IPS-15b (cell line): ENCODE data around the gene ZBTB25.

Experiments
- H3K27me3 ChIP-seq: one replicate; pipeline ENCODE4 v1.6.1; 2013; ENCODE audit warnings: low read length; ENCODE audit not compliant: control insufficient read depth, insufficient read depth
- H3K36me3 ChIP-seq: one replicate; pipeline ENCODE4 v1.6.1; 2013; ENCODE audit warnings: low read length; ENCODE audit not compliant: control insufficient read depth, insufficient read depth
- H3K4me1 ChIP-seq: one replicate; pipeline ENCODE4 v1.6.1; 2013; ENCODE audit warnings: mild to moderate bottlenecking, low read length; ENCODE audit not compliant: control insufficient read depth, insufficient read depth
- H3K4me3 ChIP-seq: one replicate; pipeline ENCODE4 v1.5.1; 2013; ENCODE audit warnings: low read depth, low read length
- H3K9ac ChIP-seq: one replicate; pipeline ENCODE4 v1.6.1; 2013; ENCODE audit warnings: low read depth, mild to moderate bottlenecking, low read length
- H3K9me3 ChIP-seq: one replicate; pipeline ENCODE4 v1.6.1; 2013; ENCODE audit warnings: mild to moderate bottlenecking, low read length; ENCODE audit not compliant: control insufficient read depth, insufficient read depth

Gene ZBTB25

DNA sequence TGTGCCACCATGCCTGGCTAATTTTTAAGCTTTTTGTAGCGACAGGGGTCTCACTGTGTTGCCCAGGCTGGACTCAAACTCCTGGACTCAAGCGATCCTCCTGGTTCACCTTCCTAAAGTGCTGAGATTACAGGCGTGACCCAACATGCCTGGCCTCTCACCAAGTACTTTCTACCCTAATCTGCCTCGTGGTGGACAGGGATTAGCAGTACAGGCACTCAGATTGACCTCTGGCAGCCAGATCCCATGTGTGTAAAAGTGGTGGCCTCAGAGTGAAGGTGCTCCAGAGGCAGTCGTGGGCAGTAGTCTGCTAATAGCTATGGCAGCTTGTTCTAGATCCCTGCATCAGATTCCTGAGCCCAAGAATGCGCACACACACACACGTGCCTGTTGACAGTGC is 84.6 kb downstream of the ZBTB25 start:
- Histone ChIP-seq H3K4me1 (no peaks in the 10 kb centered on the region), H3K27me3 (no peaks in the 10 kb centered on the region), H3K4me3 (no peak overlapping the region), H3K9ac (no peak overlapping the region), H3K36me3 (peaks cover 55% of the 10 kb centered on the region), H3K9me3 (no peaks in the 10 kb centered on the region)

DNA sequence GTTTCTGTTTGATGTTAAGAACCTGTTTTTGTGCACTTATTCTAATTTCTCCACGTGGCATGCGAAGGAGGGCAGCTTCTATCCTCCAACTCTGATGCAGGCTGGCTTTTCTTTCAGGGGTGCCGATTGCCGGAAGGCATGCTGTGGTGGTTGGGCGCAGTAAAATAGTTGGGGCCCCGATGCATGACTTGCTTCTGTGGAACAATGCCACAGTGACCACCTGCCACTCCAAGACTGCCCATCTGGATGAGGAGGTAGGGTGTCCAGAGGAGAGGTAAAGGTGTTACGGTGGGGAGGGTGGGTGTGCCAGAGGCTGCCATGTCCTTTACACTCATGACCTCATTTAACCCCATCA is 85.9 kb downstream of the ZBTB25 start:
- no peaks in the 10 kb centered on the region for H3K9me3 ChIP-seq
- H3K27me3 ChIP-seq = no peaks in the 10 kb centered on the region
- H3K4me1 ChIP-seq = no peaks in the 10 kb centered on the region
- peaks cover 56% of the 10 kb centered on the region for H3K36me3 ChIP-seq
- H3K4me3 ChIP-seq = no peak overlapping the region
- H3K9ac ChIP-seq = no peak overlapping the region

DNA sequence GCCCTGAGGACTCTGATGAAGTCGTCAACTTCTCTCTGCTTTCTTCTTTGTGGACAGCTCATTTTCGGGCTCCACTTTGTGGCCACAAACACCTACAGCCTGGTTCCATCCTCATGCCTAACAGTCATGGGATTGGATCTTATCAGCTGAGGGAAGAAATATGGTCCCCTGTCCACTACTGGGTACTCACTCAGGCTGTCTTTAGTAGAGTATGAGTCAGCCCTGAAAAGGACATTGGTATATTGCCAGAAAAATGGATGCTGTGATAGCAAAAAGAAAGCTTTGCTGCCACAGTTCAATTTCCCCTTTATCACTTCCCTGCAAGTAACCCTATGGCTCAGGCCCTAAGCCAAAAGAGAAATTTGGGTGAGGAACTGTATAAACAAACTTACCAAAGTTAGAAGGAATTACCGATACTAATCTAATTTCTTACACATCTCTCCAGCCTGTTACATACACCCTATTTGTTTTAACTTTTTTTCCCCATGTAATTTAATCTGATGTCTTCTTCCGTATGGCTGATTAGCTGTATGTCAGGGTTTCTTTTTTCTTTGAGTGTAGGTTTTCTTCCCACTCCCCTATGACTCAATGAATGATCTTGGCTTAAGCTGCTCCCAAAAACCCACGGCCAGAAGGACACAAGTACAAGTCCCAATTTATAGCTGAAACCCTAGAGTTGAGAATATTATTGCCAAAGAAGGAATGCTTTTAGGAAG is 86.4 kb downstream of the ZBTB25 start:
- no peaks in the 10 kb centered on the region for H3K27me3 ChIP-seq
- peaks cover 54% of the 10 kb centered on the region for H3K36me3 ChIP-seq
- no peak overlapping the region for H3K9ac ChIP-seq

DNA sequence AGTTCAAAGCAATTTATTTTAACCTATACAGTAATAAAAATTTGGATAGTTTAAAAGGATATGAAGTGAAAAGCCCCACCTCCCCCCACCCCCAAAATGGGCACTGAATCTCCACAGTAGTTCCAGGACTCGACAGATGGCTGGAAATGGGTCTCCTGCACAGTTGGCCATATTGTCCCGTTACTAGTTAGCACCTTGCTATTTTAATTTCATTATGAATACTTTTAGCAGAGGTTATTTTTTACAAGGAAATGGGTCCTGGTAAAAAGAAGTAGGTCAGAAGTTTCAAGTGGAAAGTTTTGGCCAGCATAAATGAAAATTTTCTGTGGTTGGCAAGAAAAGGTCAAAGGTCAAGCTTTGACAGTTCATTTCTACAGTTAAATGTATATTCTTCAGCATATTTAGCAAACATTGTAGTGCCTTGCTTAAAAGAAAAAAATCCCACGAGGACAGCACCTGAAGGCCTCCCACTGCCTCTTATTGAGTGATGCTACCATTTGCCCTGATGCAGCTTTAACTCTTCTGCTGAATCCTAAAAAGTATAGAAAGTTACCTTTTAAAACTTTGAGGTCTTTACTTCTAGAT is 87.2 kb downstream of the ZBTB25 start:
- Histone ChIP-seq H3K36me3 (peaks cover 52% of the 10 kb centered on the region), H3K27me3 (no peaks in the 10 kb centered on the region), H3K9me3 (no peaks in the 10 kb centered on the region)

More for the DNA sequence above, 86.4 kb downstream of the ZBTB25 start:
- H3K4me1 ChIP-seq = no peaks in the 10 kb centered on the region
- no peaks in the 10 kb centered on the region for H3K9me3 ChIP-seq
- H3K4me3 ChIP-seq = no peak overlapping the region

DNA sequence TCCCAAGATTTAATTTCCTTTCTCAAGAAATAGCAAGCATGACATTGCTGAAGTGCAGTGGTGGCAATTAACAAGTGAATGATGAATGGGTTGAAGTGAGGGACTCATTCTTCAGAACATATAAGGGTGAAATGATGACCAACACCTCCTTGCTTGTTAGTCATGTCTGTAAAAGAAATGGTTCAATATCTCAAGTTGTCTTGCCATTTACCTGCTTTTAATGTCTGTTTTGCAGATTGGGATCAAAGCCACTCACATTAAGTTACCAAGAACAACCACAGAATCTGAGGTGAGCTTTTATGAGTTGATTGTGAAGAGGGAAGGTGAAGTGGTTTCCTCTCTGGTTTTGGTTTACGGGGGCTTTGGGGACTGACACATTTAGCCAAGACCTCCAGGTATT is 91.4 kb downstream of the ZBTB25 start:
- Histone ChIP-seq H3K27me3 (no peaks in the 10 kb centered on the region), H3K9ac (no peak overlapping the region), H3K36me3 (peaks cover 42% of the 10 kb centered on the region), H3K4me1 (no peaks in the 10 kb centered on the region), H3K9me3 (no peaks in the 10 kb centered on the region), H3K4me3 (no peak overlapping the region)

More for the DNA sequence above, 87.2 kb downstream of the ZBTB25 start:
- Histone ChIP-seq H3K9ac (no peak overlapping the region), H3K4me3 (no peak overlapping the region), H3K4me1 (no peaks in the 10 kb centered on the region)

DNA sequence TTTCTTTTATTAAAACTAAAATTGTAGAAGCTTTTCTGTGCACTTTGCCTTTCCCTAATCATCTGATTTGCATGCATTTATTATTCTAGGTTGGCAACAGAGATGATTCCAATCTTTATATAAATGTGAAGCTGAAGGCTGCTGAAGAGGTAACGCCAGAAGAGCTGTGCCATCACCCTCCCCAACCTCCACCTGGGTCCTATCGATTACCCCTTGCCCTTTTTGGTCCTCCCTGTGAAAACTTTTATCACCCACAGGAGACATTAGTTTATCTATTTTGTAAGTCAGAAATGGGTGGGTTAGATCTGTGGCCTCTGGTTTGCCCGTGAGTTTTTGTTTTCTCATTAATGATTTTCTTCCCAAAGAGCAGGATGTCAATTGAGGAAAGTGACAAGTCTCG is 92.6 kb downstream of the ZBTB25 start:
- H3K9ac ChIP-seq = no peak overlapping the region
- H3K9me3 ChIP-seq = no peaks in the 10 kb centered on the region
- H3K36me3 ChIP-seq = peaks cover 36% of the 10 kb centered on the region
- no peak overlapping the region for H3K4me3 ChIP-seq
- no peaks in the 10 kb centered on the region for H3K4me1 ChIP-seq
- no peaks in the 10 kb centered on the region for H3K27me3 ChIP-seq

DNA sequence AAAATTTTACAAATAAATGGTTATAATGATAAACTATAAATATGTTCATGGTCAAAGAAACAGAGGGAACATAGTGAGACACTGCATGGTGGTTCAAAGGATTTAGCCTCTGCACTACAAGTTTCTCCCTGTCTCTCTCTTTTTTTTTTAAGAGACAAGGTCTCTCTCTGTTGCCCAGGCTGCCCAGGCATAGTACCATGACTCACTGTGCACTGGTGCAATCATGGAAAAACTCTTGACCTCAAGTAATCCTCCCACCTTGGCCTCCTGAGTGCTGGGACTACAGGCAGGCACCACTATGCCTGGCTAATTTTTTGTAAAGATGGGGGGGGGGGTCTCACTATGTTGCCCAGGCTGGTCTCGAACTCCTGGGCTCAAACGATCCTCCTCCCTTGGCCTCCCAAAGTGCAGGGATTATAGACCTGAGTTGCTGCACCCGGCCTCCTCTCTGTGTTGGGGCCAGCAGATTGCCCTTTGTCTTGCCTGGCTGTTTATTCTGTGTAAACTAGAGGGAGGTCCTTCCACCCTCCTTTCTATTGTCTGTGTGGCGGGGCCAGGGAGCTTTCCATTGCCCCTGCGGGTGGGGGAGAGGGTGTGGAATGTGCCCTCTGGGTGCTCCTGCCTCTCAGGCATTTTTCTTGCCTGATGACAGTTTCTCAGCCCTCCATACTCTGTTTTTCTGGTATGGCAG is 93.4 kb downstream of the ZBTB25 start:
- H3K9ac ChIP-seq = no peak overlapping the region
- H3K27me3 ChIP-seq = no peaks in the 10 kb centered on the region
- no peak overlapping the region for H3K4me3 ChIP-seq
- H3K4me1 ChIP-seq = no peaks in the 10 kb centered on the region
- no peaks in the 10 kb centered on the region for H3K9me3 ChIP-seq
- peaks cover 29% of the 10 kb centered on the region for H3K36me3 ChIP-seq

DNA sequence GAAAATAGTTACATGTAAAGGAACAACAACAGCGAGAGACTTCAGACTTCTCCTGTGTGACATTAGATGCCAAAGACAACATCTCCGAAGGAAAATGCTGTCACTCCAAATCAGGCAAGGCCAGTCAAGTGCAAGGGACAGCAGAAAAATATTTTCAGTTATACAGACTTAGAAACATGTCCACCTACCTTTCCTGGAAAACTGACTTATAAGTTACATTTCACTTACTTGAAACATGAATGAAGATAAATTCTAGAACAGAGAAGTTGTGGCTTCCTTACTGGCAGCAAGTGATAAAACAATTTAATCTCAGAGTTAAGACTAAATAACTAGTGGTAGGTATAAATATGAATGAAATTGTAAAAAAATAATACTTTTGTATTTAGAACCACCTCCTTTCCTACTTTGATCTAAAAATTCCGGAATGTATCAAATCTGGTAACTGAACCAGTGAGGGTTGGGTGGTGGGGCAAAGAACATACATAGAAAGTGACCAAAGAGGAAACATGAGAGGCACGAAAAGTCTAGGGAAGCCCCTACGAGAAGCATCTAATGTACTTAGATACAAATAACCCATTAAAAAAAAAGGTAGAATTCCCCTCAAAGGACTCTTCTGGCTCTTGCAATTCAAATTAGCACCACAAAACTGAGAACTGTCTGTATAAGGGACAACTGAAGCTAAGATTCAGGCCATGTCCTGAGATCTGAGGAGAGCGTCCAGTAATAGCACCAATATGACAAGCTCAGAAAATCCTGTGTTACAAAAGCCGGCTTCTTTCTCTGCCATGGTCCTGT is 94.3 kb downstream of the ZBTB25 start:
- no peak overlapping the region for H3K4me3 ChIP-seq
- H3K9ac ChIP-seq = no peak overlapping the region
- H3K9me3 ChIP-seq = no peaks in the 10 kb centered on the region
- no peaks in the 10 kb centered on the region for H3K27me3 ChIP-seq
- H3K4me1 ChIP-seq = no peaks in the 10 kb centered on the region
- peaks cover 20% of the 10 kb centered on the region for H3K36me3 ChIP-seq

DNA sequence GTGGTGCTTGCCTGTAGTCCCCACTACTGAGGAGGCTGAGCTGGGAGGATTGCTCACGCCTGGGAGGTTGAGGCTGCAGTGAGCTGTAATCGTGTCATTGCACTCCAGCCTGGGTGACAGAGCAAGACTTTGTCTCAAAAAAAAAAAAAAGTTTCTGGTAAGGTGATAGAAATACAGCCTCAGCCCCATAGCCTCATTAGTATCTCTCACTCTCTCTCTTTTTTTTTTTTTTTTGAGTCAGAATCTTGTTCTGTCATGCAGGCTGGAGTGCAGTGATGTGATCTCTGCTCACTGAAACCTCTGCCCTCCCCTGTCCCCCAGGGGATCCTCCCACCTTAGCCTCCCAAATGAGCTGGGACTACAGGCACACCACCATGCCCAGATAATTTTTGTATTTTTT is 96.3 kb downstream of the ZBTB25 start:
- no peaks in the 10 kb centered on the region for H3K4me1 ChIP-seq
- H3K27me3 ChIP-seq = no peaks in the 10 kb centered on the region
- no peaks in the 10 kb centered on the region for H3K9me3 ChIP-seq
- peaks cover 11% of the 10 kb centered on the region for H3K36me3 ChIP-seq
- no peak overlapping the region for H3K4me3 ChIP-seq
- H3K9ac ChIP-seq = no peak overlapping the region

DNA sequence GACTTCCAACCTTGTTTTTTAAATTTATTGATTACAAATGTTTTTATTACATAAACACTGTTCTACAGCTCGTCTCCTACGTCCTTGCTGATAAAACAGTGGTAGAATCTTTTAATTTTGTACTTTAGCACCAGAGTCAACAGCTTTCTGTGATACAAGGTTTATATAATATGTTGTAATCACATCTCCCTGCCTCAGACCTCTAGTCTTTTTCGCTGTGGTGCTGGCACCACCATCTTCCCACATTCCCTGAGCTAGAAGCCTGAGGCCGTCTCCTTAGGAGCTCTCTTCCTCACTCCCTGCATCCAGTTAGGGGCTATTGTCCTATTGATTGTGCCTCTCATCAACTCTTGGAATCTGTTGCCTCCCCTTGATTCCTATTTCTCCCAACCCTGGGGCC is 98.3 kb downstream of the ZBTB25 start:
- Histone ChIP-seq H3K27me3 (no peaks in the 10 kb centered on the region), H3K4me1 (no peaks in the 10 kb centered on the region), H3K9me3 (no peaks in the 10 kb centered on the region), H3K4me3 (no peak overlapping the region), H3K9ac (no peak overlapping the region), H3K36me3 (peaks cover 4% of the 10 kb centered on the region)

DNA sequence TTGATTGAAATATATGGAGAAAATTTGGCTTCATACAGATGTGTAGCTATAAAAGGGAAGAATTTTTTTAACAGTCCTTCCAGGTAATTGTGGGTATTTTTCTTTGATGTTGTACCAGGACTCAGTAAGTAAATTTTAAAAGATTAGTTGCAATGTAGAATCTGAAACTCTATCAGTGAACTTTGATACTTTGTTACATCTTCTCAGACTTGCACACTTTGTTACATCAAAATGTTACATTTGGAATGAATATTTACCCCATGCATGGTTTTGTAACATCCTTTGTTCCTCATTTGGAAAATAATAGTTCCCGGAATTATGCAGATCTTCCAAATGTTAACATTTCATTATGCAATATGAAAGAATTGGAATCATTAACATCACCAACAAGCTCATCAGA is 101.7 kb downstream of the ZBTB25 start:
- H3K9me3 ChIP-seq = no peaks in the 10 kb centered on the region
- no peaks in the 10 kb centered on the region for H3K27me3 ChIP-seq
- no peak overlapping the region for H3K9ac ChIP-seq
- H3K4me1 ChIP-seq = no peaks in the 10 kb centered on the region
- H3K4me3 ChIP-seq = no peak overlapping the region
- peaks cover 2% of the 10 kb centered on the region for H3K36me3 ChIP-seq
